Measurements from ENCODE around the gene GREB1.

The GREB1 gene

DNA sequence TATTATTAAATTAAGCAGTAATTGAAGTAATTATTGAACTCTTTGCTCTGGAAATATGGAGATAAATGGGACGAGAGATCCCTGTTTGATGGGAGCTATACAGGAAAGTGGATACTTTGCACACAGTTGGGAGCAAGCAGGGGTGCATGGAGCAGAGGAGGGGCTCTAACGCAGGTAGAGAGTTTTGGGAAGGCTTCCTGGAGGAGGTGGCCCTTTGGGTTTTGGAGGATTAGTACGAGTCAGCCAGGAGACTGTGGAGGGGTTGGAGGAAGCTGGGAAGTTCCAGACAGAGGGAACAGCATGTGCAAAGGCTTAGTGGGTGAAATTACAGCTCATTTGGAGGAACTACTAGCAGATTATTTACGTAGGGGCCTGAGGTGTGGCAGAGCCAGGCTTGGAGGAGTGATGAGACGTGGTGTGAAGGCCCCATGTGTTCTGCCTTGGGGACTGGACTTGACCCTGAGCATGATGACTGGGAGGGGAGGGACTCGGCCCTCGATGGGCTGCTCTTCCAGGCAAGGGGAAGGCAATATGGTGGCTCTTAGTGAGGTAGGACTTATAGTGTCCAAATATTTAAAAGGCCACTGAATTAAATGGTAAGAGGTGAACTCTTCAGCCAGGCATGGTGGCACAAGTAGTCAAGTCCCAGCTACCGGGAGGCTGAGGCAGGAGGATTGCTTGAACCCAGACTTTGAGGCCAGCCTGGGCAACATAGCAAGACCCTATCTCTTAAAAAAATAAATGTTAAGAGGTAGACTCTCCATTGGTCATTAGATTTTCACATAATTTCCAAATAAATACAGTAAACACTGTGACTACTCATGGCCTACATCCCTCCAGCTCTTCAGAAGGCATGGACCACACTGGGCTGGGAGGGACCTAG is 30.2 kb downstream of the GREB1 start:
- no peak for DNase-seq

DNA sequence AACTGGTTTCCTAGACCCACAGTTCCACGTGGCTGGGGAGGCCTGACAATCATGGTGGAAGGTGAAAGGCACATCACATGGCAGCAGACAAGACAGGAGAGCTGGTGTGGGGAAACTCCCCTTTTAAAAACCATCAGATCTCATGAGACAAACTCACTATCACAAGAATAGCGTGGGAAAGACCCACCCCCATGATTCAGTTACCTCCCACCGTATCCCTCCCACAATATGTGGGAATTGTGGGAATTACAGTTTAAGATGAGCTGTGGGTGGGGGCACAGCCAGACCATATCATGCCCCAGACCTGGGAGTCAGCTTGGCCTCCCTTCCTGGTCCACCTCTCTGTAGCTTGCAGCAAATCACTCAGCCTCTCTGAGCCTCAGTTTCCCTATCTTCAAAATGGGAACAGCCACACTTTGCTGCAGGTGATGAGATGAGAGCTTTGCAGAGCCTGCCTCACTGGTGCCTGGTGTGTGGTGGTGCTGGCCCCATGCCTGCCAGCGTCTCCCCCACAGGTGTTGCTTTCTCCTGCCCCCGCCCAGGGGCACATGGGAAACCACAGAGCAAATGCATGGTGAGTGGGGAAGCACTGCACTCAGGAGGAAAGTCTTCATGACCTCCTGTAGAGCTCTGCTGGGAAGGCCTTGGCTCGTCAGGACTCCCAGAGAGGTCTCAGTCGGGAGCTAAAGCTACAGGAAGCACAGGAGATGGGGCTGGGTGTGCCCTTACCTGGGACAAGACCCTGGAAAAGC is 31.1 kb downstream of the GREB1 start:
- no peak for DNase-seq

DNA sequence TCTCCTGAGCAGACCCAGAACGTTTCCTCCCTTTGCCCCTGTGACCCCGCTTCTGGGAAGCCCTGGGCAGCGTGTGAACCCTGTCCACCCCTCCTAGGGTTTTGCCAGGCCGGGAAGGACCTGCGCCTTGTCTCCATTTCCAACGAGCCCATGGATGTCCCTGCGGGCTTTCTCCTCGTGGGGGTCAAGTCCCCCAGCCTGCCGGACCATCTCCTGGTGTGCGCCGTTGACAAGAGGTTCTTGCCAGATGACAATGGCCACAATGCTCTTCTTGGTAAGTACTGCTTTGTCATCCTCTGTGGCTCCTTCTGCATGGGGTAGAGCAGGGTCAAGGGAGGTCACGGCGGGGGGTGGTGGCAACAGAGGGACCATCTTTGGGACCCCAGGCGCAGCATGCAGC is 32.5 kb downstream of the GREB1 start:
- DNase-seq: no peak

DNA sequence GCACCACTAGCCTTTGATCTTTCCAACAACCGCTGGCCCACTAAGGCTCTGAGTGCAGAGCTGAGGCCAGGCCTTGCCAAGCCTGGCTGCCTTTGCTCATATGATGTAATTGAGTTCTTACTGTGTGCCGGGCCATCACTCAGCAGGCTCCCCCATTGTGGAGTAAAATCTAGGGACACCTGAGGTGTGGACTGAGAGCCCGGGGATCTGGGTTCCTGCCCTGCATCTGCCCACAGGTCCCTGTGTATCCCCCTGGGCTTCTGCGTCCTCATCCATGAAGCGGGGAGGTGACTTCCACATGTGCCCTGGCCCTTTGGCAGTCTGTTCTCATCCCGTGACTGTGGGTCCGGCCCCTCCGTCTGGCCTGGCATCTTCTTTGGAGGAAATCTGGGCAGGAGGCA is 33.8 kb downstream of the GREB1 start:
- no peak for DNase-seq

DNA sequence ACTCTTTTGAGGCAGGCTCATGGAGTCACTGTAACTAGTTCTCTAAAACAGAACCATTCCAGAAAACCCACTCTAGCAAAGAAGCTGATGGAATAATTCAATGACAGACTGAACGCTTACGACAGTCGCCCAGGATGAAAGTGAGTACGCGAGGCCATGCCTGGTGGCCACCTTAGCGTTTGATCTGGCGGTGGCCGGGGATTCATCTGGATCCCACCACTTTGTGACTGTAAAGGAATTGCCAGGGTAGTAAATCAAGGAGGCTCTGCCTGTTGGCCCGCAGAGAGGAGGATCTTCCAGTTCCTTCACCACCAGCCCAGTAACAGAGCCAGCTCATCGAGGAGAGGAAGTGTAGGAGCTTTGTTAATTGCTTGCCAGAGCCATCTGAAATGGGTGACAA is 34.6 kb downstream of the GREB1 start:
- DNase-seq: no peak

DNA sequence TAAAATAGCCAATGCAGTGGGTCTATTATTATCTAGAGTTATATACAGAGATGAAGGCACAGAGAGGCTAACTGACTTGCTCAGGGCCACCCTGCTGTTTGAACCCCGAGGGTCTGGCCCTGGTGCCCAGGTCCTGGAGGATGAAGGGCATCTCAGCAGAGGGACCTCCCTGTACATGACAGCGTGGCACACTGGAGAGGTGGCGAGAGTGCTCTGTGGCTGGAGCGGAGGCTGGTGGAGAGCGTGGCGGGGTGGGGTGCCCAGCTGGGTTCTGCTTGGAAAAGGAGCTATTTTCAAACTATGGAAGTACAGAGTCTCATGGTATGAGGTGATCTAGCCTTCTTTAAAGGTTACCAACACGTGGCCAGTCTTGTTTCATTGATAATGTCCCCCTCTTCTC is 35.8 kb downstream of the GREB1 start:
- no peak for DNase-seq

DNA sequence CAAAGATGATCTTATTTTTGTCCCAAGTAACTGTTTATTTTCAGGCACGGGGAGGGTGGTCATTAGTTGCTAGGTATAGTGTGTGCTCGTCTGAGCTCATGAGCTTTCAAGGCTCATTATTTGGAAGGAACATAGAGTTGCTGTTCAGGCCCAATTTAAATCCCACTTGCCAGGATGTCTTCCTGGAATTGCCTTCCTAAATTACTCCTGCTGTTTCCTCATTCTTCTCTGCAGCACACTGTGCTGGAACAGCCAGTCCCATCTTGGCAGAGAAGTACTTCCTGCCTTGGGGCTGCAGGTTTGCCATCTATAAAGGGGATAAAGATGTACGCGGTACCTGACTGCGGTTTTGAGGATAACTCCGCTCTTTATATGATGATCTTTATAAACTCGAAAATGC is 37.3 kb downstream of the GREB1 start:
- no peak for DNase-seq

DNA sequence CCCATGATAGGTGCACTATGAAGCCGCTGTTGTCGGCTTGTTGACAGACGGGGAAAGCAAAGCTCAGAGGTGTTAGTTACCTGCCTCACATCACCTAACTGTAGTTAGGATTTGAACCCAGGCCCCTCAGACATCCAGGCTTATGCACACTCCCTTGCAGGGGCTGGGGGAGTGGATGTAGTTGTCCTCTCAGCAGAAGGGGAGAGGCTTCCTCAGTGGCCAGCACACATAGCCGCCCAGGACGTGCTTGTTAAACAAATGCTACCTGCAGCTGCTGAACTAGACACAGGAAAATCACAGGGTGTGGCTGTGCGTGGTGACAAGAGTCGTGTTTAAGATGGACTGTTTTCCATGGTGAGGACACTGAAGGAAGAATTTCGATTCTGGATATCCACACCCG is 39.2 kb downstream of the GREB1 start:
- no peak for DNase-seq

DNA sequence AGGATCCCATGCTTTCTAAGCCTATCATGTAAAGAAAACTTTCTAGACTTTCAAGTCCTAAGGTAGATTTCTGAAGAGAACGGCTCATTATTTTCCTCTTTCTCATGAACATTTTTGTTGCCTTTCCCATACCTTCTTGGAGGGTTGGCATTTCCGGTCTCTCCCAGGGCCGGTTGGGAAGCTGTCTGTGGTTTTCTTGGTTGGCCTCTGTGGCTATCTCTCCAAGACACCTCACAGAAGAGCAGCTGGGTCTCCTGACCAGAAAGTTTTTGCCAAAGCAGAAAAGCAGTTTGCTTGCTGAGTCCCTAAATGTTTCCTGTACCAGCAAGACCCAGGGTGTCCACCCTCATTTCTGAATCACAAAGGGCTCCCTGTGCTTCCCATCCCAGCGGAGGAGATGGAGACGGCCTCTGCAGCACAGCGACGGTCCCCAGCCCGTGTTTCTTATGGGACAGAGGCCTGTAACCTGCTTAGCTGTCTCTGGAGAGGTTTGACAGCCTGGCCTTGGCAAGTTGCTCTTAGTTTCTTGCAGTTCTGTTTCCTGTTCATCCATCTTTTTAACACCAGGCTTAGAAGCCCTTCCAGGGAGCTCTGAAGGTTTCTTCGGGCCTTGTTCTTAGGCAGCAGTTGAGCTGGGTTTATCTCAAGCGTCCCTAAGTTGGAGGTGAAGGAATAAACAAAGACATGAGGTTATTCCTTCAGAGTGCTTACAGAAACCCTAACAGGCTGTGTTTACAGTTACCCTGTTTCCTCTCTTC is 39.8 kb downstream of the GREB1 start:
- DNase-seq: no peak

DNA sequence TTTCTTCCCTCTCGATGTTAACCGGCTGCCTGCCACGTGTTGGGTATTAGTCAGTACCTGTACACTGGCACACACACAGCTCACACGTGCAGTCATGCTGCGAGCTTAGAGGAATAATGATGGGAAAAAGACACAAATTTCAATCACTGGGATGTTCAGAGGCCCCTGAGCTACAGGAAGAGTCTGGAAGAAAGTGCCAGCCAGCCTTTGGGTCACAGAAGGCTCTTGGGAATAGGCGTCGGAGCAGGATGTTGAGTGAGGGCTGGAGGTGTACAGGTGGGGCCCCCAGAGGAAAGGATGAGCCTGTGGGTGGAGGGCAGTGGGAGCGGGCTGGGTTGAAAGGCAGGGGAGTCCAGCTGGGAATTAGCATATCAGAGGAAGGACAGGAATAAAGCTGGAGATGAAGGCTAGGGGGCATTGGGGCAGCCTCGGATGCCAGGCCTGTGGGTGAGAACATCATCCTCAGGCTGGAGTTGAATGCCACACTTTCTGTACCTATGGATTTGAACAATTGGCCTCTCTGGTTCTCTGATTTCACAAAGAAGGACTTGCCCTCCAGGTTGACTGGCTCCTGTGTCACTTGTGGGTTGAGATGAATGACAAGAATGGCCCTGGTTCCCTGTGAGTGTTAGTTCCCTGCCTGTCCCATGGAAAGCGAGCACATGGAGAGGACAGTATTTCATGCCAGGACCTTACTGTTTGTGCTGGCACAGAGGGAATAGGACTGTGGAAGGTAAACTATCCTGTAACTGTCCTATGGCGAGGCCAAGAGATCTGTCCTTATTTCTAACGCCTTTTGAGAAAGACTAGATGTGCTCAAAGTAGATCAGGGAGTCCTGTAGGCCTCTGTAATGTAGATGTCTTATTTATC is 40.6 kb downstream of the GREB1 start:
- DNase-seq: no peak

DNA sequence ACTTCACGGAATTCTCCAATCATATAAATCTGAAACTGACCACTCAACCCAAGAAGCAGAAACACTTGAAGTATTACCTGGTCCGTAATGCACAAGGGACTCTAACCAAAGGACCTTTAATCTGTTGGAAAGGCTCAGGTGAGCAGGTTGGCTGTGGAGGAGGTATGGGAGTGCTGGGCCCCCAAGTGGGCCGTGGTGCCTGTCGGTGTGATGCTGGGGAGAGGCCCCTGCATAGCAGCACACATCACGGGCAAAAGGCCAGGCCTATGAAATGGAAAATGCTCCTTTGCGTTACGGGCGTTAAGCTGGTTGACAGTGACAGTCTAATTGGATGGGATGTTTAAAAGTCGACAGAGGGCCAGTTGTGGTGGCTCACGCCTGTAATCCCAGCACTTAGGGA is 42.6 kb downstream of the GREB1 start:
- DNase-seq: no peak

DNA sequence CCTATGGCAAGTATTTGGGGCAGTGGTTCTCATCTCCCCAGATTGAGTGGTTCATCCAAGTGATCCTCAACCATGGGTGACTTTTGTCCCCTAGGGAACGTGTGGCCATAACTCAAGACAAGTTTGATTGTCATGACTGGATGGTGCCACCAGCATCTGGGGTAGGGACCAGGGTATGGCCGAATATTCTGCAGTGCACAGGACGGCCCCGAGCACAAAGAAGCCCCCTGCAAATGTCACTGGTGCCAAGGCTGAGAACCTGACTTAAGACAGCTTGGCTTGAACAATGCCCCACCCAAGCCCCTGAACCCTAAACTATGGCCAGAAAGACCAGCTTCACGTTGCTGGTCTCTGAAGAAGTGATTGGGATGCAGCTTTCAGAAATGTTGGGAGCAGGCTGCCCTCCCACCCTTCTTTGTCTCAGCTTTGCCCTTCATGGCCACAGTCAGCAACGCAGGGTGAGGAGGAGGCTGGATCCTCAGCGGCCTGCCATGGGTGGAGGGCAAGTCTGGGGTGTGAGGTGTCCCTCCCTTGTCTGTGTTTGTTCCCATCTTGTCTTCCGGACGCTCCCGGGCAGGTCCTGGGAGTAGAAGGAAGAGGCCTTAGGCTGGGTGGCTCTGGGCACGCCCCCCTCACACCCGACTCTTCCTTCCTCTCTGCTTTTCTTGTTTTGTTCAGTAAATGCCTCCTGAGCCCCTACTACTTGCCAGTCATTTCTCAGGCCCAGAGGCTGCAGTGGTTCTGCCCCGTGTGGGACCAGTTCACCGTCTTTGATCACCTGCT is 43.4 kb downstream of the GREB1 start:
- DNase-seq: no peak

DNA sequence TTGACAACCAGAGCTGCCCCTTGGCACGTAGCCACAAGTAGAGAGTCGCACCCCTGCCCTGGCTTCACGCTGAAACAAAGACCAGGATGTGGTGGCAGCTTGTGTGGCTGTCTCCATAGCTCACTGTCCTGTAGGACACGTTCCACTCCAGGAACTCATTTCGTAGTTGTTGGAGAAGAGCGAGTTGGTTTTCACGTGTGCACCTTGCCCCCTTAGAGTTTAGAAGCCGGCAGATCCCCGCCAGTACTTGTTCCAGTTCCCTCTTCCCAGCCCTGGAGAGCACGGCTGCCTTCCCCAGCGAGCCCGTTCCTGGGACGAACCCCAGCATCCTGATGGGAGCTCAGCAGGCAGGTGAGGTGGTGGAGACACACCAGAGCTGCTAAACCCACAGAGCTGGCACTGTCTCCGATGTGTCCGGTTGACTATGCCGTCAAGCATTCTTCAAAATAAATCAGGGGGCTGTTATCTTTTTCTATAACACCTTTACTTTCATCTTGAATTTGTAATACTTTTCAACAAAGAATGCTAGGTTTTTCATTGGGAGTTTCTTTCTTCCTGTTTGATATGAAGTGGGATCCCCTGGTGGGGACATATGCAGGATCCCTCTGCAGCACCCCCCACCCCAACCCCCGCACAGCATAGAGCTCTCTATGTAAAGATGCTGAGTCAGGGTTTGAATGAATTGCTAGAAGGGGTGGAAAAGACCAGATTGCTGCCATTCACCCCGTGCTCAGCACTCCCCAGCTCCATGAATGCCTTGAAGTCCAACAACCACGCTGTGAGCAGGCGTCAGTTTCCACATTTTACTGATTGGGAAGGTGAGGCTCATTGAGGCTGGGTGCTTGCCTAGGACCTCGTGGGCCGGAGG is 44.5 kb downstream of the GREB1 start:
- DNase-seq: no peak

DNA sequence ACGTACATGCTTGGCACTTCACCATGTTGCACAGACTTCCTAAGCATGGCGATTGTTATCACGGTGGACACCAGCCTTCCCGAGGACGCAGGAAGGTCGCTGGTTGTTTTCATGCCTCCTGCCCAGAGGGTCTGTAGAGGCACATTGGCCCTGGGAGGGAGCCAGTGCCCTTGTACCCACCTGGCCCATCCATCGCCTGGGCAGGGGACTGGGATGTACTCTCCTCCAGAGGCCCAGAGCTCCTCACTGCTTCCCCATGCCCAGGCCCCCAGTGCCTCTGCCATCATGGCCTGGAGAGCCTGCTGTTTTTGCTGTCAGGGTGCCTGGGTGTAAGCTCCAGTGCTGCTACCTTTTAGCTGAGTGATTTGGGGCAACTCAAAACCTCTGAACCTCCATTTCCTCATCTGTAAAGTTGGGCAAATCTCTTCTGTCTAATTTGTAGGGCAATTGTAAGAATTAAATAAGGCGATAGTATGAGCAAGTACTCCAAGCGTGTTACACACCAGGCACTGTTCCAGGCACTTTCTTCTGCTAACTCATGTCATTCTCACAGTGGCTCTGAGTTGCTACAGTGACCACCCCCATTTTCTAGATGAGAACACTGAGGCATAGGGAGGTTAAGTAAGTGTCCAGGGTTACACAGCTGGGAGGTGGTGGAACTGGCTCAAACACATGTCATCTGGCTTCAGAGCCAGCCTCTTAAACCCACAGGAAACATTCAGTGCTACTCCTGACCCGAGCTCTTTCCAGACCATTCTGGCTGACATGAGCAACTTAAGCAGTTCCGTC is 45.3 kb downstream of the GREB1 start:
- no peak for DNase-seq

DNA sequence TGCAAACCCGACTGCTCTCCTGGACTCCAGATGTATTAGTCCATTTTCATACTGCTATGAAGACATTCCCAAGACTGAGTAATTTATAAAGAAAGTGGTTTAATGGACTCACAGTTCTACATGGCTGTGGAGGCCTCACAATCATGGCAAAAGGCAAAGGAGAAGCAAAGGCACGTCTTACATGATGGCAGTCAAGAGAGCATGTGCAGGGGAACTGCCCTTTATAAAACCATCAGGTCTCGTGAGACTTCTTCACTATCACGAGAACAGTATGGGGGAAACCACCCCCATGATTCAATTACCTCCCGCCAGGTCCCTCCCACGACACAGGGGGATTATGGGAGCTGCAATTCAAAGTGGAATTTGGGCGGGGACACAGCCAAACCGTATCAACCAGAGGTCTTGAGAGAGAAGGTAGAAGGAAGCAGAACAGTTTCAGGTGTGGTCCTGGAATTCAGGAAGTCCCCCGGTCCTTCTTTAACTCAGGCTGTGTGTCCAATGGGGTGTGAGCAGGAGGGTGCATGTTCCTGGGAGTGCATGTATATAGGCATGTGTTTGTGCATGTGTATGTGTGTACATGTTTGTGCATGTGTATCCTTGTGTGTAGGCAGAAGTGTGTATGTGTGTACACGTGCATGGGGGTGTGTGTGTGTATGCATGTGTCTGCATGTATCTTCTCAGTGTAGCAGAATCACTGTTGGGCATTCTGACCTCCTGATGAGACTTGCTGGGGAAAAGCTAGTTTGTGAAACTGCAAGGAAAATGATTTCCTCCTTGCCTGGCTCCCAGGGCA is 46.2 kb downstream of the GREB1 start:
- DNase-seq: no peak

DNA sequence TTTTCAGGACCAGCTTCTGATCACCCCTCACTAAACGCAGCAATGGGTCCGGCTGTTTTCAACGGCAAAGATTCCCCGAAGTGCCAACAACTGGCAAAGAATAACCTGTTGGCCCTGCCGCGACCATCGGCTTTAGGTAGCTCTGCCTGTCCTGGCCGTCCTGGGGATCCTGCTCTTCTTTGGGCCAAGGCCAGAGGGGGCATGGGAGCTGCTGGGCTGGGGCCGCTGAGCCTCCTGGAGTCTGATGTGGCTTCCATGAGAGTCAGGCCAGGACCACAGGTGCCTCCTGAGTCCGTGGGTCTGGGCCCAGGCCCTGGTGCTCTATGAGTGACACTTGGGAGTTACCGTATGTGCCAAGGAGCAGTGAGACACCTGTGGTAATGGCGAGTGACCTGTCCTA is 46.9 kb downstream of the GREB1 start:
- no peak for DNase-seq

DNA sequence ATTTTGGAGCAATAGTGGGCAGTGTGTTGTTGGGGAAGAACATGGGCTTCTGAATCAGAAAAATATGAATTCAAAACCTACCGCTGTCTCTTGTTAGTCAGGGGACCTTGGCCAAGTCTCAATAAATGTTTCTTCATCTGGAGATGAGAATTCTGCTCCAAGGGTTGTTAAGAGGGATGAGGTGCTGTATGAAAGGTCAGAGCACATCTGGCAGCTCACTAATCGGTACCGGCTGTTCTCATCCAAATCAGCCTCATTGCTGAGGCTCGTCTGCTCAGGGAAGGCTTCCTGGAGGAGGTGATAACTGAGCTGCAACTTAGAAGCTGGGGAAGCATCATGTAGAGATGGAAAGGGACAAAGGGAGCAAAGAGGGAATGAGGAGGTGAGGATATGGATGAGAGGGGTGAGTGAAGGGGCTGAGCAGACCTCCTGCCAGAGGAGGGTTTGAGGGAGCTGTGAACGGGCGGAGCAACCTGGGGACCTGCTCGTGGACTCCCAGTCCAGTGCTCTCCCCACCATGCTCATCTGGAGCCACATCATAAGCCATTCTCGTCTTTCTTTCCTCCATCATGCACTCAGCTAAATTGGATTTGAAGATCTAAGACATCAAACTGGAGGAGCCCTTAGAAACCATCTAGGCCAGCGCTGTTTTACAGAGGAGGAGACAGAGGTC is 47.4 kb downstream of the GREB1 start:
- no peak for DNase-seq

DNA sequence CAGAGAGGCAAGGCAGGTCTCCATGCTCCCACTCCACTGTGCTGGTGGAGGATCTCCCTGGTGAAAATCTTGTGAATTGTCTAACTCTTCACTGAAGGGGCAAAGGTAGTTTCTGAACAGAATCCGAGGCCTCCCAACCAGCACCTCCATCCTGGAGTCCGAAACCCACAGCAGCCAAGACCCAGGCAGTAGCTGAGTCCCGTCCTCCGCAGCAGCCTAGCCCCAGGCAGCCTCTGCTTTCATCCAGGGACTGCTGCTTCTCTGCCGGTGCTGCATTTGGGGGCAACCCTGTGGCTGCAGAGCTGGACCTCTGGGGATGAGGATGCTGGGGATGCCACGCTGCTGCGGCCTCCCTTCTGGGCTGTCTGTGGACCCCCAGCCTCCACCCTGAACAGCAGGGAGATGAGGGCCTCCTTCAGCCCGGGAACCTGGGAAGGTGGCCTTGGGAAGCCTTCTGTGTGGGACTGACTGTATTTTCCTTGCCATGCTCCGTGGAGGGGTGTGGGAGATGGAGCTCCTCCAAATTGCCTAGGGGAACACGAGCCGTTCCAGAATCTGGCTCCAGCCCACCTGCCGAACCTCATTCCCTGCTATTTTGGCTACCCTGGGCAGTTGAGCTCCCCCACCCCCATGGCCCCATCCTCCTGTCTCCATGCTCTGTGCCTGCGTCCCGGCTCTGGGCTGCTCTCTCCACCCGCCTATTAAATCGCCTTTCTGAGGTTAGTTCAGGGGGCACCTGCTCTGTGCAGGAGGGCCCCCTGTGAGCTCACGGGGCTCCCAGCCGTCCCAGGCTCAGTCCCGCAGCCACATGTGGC is 48.2 kb downstream of the GREB1 start:
- DNase-seq: no peak
